WI38 (cell line): ENCODE results near the gene ZNF497.

Source experiments
- H3K4me3 ChIP-seq: 2 replicates; pipeline ENCODE4 v1.5.1; 2011; ENCODE audit warnings: low read depth, mild to moderate bottlenecking, control low read depth, low read length
- TF ChIP-seq, protein P1 (sequence below): IDR thresholded peaks from 2 replicates; pipeline ENCODE4 v1.5.1; 2012; ENCODE audit warnings: low read depth, mild to moderate bottlenecking, control low read depth, low read length

Gene ZNF497

DNA sequence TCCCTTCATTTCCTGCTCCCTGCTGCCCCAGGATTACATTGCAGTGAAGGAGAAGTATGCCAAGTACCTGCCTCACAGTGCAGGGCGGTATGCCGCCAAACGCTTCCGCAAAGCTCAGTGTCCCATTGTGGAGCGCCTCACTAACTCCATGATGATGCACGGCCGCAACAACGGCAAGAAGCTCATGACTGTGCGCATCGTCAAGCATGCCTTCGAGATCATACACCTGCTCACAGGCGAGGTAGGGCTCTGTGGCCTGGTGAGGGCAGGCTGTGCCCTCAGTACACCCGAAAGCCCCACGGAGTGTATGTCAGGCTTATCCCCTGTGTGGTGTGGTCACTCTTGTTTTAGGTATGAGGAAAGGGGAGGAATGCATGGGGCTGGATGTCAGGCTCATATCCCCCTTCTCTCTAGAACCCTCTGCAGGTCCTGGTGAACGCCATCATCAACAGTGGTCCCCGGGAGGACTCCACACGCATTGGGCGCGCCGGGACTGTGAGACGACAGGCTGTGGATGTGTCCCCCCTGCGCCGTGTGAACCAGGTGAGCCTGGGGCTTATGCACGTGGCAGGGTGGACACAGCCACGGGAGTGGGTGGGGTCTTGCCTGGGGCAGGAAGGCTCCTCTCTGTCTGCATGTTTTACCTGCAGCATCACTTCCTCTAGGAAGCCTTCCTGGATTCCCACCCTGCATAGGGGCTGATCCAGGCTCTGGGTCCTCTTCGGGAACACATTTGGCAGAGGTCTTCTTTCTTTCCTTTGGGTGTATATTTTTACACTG lies 30.6 kb upstream of the ZNF497 start:
- H3K4me3 ChIP-seq, result no peak overlapping the region
- TF ChIP-seq, protein P1, sequence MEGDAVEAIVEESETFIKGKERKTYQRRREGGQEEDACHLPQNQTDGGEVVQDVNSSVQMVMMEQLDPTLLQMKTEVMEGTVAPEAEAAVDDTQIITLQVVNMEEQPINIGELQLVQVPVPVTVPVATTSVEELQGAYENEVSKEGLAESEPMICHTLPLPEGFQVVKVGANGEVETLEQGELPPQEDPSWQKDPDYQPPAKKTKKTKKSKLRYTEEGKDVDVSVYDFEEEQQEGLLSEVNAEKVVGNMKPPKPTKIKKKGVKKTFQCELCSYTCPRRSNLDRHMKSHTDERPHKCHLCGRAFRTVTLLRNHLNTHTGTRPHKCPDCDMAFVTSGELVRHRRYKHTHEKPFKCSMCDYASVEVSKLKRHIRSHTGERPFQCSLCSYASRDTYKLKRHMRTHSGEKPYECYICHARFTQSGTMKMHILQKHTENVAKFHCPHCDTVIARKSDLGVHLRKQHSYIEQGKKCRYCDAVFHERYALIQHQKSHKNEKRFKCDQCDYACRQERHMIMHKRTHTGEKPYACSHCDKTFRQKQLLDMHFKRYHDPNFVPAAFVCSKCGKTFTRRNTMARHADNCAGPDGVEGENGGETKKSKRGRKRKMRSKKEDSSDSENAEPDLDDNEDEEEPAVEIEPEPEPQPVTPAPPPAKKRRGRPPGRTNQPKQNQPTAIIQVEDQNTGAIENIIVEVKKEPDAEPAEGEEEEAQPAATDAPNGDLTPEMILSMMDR, result no peak

DNA sequence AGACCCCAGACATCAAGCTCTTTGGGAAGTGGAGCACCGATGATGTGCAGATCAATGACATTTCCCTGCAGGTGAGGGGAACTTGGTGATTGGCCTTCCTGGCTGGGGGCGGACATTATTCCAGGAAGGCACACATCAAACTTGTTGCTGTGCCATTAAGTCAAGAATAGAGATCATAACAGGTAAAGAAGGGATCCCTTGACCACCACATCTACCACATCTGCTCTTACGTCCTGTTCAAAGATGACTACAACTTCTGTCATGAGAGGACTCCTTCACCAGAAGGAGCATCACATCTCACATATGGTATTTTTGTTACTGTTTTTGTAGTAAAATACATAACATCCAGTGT lies 25.6 kb upstream of the ZNF497 start:
- TF ChIP-seq, protein P1, result no peak
- H3K4me3 ChIP-seq, result peak overlapping the region; percentile 97

DNA sequence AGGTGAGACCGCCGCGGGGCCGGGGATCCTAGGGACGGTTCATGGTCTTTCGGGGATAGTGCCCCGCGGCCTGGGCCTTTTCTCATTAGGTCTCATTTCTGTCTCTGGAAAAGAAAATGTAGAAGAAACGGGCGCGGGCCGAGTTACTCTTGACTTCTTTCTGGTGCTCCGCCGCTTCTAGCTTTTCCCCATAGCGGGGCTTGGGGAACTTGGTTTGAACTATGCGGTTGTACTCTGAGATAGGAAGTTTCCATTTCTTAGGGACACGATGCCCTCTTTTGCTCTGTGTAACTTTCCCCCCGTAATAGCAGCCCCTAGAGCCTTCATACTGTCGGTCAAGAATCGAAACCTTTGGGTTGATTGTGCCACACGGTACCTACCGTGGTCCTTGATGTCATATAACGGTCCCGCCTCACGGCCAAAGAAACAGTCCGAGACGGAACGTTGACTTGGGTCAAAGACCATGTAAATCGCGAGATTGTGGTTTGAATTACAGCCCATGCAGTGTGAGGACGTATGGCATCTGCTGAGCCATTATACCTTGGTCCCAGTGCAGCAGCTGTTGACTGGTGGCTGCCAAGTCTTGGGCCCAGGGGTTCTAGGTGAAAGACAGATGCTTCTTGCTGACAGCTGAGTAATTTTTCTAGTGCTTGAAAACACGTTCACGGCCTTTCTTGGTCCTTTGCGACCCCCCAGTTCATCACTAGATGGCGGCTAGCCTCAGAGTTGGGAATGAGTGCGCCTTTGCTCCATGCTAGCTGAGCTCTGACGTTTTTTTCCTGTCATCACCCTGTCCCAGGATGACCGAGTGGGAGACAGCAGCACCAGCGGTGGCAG lies 25.0 kb upstream of the ZNF497 start:
- TF ChIP-seq, protein P1, result no peak
- peak overlapping the region; percentile 97 for H3K4me3 ChIP-seq

DNA sequence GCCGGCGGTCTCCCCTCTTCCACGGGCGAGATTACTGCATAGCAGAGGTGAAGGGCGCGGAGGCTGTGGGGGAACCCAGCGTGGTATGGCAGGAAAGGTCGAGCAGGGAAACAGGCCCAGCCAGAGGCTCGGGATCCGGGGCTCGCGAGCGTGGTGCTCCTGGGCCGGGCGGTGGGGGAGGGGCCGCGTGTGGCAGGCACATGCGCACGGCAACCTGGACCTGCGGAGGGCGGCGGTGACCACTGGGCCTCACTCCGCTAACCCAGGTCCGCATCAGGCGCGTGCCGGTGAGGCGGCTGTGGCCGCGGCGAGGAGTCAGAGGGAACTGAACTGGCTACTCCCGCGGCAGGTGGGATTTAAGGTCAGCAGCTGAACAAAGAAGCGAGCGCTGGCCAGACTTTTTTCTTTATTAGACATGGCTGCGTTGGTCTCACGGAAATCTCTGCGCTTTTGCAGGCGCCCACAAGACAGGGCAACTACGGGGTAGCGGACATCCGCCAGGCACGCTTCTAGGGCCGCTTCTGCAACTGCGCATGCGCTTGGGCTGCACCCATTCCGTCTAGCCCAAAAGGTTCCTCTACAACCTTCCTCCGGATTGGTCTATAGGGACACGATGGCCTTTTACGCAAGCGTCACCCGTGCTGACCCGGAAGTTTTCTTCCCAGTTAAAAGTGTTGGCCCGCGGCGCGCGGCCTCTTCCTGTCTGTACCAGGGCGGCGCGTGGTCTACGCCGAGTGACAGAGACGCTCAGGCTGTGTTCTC lies 24.2 kb upstream of the ZNF497 start, which contains the start of gene RPS5:
Gene RPS5, plus strand, starts transcription at position 694 of the 762 bp plus-strand sequence. CDS start 869 bp downstream, outside the sequence.
- H3K4me3 ChIP-seq, result peak within 1 kb of the TSS; percentile 97
- TF ChIP-seq, protein P1, result no peak

DNA sequence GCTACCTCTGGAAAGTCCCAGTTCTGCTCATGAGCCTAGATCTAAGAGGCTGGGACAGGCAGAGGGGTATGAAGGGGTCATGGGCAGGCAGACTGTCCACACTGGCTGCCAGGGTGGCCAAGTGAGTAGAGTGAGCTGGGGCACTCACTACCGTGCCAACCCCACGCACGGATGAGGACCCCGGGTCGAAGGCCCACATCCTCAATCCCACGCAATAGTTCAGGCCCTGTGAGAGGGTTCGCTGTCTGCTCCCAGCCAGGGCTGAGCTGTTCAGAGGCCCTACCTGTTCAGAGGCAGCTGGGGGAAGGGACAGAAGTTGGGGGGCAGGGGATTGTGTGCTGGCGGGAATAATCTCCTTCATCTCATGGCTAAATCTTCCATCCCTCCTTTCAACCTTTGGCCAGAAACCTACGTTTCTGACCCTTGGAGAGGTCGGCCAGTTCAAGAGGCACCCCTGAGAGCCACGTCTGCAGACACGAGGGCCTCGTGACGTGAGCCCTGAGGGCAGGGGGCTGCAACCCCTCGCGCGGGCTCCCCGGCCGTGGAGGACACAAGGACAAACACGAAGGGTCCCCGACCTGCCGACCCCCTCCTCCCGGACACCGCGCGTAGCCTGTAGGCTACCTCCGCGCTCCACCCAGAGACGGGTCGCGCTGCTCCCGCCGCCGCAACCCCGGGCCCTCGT lies 23.5 kb upstream of the ZNF497 start:
- TF ChIP-seq, protein P1, result no peak

DNA sequence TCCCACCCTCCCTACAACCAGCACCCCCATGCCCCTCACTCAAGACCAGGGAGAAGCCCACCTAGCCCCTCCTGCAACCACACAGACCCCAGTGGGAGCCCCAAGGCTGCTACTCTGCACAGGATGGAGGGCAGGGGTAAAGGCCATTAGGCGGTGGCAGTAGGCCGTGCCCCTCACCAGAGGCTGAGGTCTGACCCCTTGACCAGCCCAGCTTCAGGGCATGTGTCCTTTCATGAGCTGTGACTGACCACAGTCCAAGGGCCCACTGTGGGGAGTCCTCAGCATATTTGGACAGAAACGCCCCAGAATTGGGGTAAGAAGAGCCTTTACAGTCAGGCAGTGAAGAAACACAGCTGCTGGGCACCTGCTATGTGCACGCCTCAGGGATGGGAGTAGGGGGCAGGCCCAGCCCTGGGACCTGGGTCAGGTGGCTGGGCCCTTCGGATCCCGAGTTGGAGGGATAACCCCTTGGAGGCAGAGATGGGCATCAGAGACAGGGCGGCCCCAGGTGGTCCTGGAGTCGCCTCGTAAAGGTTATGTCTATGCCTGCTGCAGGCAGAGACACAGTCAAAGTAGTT lies 22.9 kb upstream of the ZNF497 start:
- TF ChIP-seq, protein P1, result no peak

More for the DNA sequence above, 23.5 kb upstream of the ZNF497 start:
- H3K4me3 ChIP-seq, result peak overlapping the region; percentile 97

More for the DNA sequence above, 22.9 kb upstream of the ZNF497 start:
- H3K4me3 ChIP-seq, result peak overlapping the region; percentile 97
